Kidney tubule cell (primary cell): ENCODE measurements around the gene IFI27L1.

ENCODE experiments used
- DNase-seq: peaks from one replicate; pipeline ENCODE4 v3.0.0-alpha.2; 2018; ENCODE audit warnings: low spot score

Gene IFI27L1

GRCh38 chr14:94080621-94081385 lies at the start of gene IFI27L1, which contains the start of gene DDX24:
Gene IFI27L1, plus strand, starts transcription at chr14:94081310. Its CDS starts 15,628 bp downstream, at chr14:94096938.
Gene DDX24, minus strand, starts transcription at chr14:94081202. Its CDS starts 1,460 bp downstream, at chr14:94079742.
- DNase-seq, result peak; percentile 94

GRCh38 chr14:94031883-94032279 lies 49.2 kb upstream of the IFI27L1 start:
- no peak for DNase-seq

GRCh38 chr14:94034886-94035285 lies 46.2 kb upstream of the IFI27L1 start:
- DNase-seq, result no peak

GRCh38 chr14:94036313-94037167 lies 44.6 kb upstream of the IFI27L1 start:
- DNase-seq, result peak; percentile 78

- DNase-seq, result no peak
Measured at GRCh38 chr14:94037954-94038353, 43.2 kb upstream of the IFI27L1 start.

GRCh38 chr14:94038510-94038909 lies 42.6 kb upstream of the IFI27L1 start:
- no peak for DNase-seq

GRCh38 chr14:94038921-94039629 lies 42.0 kb upstream of the IFI27L1 start:
- no peak for DNase-seq

GRCh38 chr14:94040247-94040646 lies 40.9 kb upstream of the IFI27L1 start:
- no peak for DNase-seq

- no peak for DNase-seq
Measured at GRCh38 chr14:94040796-94041195, 40.3 kb upstream of the IFI27L1 start.

- DNase-seq, result no peak
Measured at GRCh38 chr14:94041551-94042346, 39.4 kb upstream of the IFI27L1 start.

- no peak for DNase-seq
Measured at GRCh38 chr14:94042433-94043091, 38.5 kb upstream of the IFI27L1 start.

GRCh38 chr14:94043111-94043755 lies 37.9 kb upstream of the IFI27L1 start:
- DNase-seq, result no peak

- no peak for DNase-seq
Measured at GRCh38 chr14:94043756-94044475, 37.2 kb upstream of the IFI27L1 start.

GRCh38 chr14:94044476-94045091 lies 36.5 kb upstream of the IFI27L1 start:
- DNase-seq, result no peak

- DNase-seq, result no peak
Measured at GRCh38 chr14:94045101-94045500, 36.0 kb upstream of the IFI27L1 start.

GRCh38 chr14:94045563-94046345 lies 35.4 kb upstream of the IFI27L1 start:
- no peak for DNase-seq

- no peak for DNase-seq
Measured at GRCh38 chr14:94046696-94047250, 34.3 kb upstream of the IFI27L1 start.

- no peak for DNase-seq
Measured at GRCh38 chr14:94047581-94047980, 33.5 kb upstream of the IFI27L1 start.
